PFSK-1 (cell line): Measurements from ENCODE around the gene NKAIN1.

ENCODE experiments used
- FOXP2 ChIP-seq: optimal IDR thresholded peaks from 2 replicates; pipeline ENCODE3; 2011; ENCODE audit warnings: borderline replicate concordance, control low read depth, inconsistent platforms; ENCODE audit not compliant: insufficient read depth; ENCODE audit errors: extremely low read length, extremely low read depth
- POLR2AphosphoS5 ChIP-seq: IDR thresholded peaks from 2 replicates; pipeline ENCODE4 v1.6.1; 2012; ENCODE audit warnings: low read depth, mild to moderate bottlenecking, control low read depth, low read length, moderate library complexity
- SIN3A ChIP-seq: IDR thresholded peaks from 2 replicates; pipeline ENCODE4 v1.6.1; 2012; ENCODE audit warnings: mild to moderate bottlenecking, low read length, moderate library complexity, borderline replicate concordance; ENCODE audit not compliant: insufficient read depth
- TF ChIP-seq, protein P1 (sequence below), 2 experiments: IDR thresholded peaks; 2 replicates each; pipeline versions ENCODE4 v1.6.1 to v1.8.0; 2011 to 2012; ENCODE audit warnings: low read depth in 2 of 2, low read length in 2 of 2, control low read depth in 1 of 2, inconsistent platforms in 1 of 2, mild to moderate bottlenecking in 1 of 2, moderate library complexity in 1 of 2; ENCODE audit not compliant: insufficient read depth in 1 of 2

DNA sequence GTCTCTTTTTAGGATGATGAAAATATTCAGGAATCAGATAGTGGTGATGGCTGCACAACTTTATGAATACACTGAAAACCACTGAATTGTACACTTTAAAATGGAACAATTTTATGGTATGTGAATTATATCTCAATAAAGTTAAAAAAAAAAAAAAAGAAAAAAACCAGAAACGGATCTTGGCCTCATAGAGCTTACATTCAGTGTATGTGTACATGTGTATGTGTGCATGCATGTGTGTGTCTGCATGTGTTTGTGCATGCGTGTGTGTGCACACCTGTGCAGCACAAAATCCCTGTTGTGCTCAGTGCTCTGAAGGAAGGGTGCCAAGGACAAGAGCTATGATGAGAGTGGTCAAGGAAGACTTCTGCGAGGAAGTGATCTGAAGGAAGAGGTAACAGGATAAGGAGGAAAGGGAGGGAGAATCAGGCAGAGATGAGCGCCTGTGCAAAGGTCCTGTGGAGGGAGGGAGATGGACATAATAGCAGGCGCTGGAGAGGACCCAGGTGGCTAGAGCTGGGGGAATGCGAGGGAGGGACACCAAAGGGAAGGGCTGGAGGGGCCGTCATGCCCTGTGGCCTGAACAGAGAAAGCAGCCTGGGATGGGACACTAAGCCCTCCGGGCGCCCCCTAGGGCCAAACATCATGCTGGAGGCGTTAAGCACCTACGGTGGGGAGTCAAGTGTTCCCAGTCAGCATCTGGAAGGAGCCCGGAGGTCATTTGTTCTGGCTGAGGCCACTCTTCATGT is 25.2 kb downstream of the NKAIN1 start:
- no peak for TF ChIP-seq POLR2AphosphoS5
- TF ChIP-seq, protein P1, sequence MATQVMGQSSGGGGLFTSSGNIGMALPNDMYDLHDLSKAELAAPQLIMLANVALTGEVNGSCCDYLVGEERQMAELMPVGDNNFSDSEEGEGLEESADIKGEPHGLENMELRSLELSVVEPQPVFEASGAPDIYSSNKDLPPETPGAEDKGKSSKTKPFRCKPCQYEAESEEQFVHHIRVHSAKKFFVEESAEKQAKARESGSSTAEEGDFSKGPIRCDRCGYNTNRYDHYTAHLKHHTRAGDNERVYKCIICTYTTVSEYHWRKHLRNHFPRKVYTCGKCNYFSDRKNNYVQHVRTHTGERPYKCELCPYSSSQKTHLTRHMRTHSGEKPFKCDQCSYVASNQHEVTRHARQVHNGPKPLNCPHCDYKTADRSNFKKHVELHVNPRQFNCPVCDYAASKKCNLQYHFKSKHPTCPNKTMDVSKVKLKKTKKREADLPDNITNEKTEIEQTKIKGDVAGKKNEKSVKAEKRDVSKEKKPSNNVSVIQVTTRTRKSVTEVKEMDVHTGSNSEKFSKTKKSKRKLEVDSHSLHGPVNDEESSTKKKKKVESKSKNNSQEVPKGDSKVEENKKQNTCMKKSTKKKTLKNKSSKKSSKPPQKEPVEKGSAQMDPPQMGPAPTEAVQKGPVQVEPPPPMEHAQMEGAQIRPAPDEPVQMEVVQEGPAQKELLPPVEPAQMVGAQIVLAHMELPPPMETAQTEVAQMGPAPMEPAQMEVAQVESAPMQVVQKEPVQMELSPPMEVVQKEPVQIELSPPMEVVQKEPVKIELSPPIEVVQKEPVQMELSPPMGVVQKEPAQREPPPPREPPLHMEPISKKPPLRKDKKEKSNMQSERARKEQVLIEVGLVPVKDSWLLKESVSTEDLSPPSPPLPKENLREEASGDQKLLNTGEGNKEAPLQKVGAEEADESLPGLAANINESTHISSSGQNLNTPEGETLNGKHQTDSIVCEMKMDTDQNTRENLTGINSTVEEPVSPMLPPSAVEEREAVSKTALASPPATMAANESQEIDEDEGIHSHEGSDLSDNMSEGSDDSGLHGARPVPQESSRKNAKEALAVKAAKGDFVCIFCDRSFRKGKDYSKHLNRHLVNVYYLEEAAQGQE (IDR thresholded peaks at IDR 0.05; ENCODE audit: insufficient read depth in 1 of 2, low read depth in 2 of 2, low read length in 2 of 2) = no peak
- no peak for TF ChIP-seq FOXP2
- TF ChIP-seq SIN3A = no peak
